Ecto neural progenitor cell (in vitro differentiated cells): ENCODE data around the gene KCND2.
"Not testable (repeated sequence)": the region's sequence is repeated elsewhere in the genome, so short reads cannot be mapped to it uniquely, and the experiment has no call there.

Experiments
- DNase-seq: peaks from one replicate; pipeline ENCODE4 v3.0.0-alpha.2; 2018; ENCODE audit warnings: low spot score

Gene KCND2

DNA sequence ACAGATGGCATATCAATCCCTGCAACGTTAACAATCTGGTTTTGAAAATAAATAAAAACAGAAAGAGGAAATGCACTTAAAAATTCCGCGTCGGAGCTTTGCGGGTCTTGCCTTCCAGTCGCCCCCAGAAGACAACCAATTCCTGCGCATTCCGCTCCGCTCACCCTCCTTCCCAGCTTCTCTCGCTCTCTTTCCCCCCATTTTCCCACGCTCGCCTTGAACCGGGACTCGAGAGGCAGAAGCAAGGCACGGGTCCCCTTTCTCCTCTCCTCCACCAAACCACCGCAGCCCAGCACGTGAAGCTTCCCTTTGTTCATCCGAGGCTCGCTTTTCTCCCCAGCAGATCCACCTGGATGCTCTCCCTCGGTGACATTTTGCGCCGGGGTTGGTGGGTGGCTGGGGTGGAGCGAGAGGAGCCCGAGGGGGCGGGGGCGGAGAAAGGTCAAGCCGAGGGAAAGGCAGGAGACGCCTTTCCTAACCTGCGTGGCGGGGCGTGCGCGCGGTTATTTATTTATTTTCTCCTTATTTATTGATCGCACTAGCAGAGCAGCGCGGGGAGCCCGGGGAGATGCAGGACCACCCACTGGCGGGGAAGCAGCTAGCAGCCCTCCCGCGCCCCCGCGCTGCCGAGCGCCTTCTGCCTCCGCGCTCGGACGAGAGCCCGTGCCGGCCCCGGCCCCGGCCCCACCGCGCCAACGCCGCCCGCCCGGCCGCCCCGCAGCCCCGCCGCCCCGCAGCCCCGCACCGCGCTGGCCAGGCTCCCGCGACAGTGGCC is at the start of gene KCND2:
KCND2 (plus strand) TSS at position 475 of the 775 bp plus-strand sequence.
- DNase-seq, result peak; percentile 64

GRCh38 chr7:120226188-120226587 is 46.8 kb upstream of the KCND2 start:
- DNase-seq, result no peak

DNA sequence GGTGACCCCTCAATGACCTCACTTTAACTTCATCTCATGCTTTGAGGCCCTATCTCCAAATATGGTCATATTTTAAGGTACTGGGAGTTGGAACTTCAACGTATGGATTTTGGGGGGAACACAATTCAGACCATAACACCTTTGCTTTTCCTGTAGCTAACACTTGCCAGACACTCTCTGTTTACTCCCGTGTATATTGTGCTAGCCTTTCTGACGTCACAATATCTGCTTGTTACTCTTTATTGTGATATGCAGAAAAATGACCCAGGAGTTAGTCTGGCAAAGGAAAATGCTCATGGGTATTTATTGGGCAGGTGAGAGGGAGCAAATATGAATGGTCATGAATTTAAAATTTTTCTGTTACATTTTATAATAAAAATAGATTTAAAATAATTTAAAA is 45.7 kb upstream of the KCND2 start:
- no peak for DNase-seq

GRCh38 chr7:120229084-120229483 is 43.9 kb upstream of the KCND2 start:
- DNase-seq, result no peak

DNA sequence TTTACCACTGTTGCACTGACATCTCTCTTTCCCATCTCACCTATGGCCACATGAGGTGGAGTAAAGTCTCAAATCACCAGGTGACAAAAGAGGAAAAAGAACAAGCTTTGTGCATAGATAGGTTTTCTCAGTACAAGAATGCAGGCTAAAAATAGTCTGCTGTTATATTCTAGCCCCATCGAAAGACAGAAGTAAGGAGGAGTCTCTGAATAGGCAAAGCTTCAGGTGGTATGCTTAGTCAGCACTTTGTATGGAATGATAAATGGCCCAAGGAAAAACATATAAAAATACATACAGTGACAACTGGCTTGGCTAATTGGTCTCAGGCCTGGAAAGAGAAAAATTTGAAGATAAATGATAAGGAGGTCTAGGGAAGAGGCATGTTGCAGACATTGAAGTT is 39.6 kb upstream of the KCND2 start:
- DNase-seq, result no peak

GRCh38 chr7:120240350-120240749 is 32.6 kb upstream of the KCND2 start:
- not testable (repeated sequence) for DNase-seq

GRCh38 chr7:120241973-120242372 is 31.0 kb upstream of the KCND2 start:
- DNase-seq, result no peak

- DNase-seq, result no peak
Measured at GRCh38 chr7:120254845-120255244, 18.1 kb upstream of the KCND2 start.

DNA sequence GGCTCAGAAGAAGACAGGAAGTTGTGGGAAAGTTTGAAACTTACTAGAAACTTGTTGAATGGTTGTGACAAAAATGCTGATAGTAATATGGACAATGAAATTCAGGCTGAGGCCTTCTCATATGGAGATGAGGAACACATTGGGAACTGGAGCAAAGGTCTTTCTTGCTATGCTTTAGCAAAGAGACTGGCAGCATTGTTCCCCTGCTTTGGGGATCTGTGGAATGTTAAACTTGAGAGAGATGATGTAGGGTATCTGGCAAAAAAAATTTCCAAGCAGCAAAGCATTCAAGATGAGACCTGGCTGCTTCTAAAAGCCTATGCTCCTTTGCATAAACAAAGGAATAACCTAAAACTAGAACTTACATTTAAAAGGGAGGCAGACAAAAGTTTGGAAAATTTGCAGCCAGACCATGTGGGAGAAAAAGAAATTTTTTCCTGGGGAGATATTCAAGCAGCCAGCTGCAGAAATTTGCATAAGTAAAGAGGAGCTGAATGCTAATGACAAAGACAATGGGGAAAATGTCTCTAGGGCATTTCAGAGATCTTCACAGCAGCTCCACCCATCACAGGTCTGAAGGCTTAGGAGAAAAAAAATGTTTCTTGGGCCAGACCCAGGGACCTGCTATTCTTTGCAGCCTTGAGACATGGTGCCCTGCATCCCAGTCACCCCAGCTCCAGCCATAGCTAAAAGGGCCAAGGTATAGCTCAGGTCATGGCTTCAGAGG is 16.5 kb upstream of the KCND2 start:
- DNase-seq, result no peak

DNA sequence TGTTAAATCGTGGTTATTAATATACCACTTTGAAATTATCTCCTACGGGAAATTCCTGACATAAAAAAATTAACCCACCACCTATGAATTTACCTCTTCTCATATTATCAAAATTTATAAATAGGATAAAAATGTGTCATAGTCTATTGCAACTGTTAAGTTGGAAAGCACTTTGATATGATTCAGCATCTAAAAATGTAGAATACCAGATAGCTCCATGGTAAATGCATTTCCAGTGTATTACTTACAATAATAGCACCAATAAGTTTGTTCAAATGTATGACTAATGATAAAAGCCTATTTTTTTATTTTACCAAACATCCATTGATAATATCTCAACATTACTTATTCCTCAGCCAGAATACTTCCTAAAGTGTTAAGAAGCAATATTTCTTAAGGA is 13.6 kb upstream of the KCND2 start:
- DNase-seq, result no peak

DNA sequence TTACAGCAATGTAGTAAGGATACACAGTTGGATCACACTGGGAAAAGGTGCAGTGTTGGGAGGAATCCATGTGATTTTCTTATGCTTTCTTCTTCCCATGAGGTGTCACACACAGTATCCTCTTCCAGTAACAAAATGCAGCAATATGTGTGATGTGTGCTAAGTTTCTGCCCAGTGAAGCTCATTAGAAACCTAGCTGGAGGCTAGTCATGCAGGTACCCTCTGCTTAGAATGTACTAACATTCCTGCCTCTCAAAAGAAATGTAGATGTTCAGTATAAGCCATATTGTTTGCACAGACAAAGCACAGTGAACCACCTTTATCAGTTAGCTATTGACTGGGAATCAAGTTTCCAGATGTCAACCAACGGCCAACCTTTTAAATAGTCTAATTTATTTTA is 12.9 kb upstream of the KCND2 start:
- no peak for DNase-seq

DNA sequence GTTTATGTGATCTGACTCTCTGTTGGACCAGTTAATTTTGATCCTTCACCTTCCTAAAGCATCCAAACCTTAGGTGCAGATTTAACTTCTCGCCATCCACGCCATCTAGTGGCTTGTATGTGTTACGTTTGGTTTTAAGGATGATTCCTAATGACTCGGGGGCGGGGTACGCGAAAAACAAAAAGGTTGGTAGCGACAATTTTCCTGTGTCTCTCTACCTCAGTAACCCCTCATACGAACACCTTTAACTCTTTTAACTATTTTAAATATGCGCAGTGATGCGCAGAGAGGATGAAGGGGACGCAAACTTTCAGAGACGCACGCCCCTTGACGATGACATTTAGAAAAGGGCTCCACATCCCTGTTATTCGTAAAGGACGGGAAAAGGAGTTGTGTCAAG is 714 bp upstream of the KCND2 start:
- DNase-seq, result peak; percentile 50

GRCh38 chr7:120273476-120273975 is 551 bp downstream of the KCND2 start:
- DNase-seq, result peak; percentile 66

GRCh38 chr7:120274482-120274881 is 1.5 kb downstream of the KCND2 start:
- DNase-seq, result no peak

DNA sequence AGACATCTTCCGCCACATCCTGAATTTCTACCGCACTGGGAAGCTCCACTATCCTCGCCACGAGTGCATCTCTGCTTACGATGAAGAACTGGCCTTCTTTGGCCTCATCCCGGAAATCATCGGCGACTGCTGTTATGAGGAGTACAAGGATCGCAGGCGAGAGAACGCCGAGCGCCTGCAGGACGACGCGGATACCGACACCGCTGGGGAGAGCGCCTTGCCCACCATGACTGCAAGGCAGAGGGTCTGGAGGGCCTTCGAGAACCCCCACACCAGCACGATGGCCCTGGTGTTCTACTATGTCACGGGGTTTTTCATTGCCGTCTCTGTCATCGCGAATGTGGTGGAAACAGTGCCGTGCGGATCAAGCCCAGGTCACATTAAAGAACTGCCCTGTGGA is 1.9 kb downstream of the KCND2 start:
- DNase-seq, result no peak

DNA sequence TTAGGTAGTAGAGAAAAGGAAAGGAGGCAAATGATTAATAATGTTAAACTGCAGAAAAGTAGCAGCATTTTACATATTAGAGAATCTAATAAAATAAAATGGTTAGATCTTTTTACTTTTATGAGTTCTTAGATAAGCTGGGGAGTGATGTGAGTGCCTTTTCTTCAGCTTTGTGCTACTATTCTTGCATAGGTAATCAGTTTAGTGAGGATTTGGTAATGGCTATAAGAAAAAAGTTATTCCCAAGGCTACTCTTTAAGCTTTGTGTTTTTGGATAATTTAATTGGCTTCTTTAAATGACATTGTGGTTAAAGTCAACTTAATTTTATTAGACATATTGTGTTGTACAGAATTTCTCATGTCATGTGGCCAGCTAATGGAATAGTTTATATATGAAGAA is 3.7 kb downstream of the KCND2 start:
- DNase-seq, result no peak

GRCh38 chr7:120278773-120279172 is 5.8 kb downstream of the KCND2 start:
- DNase-seq, result no peak

DNA sequence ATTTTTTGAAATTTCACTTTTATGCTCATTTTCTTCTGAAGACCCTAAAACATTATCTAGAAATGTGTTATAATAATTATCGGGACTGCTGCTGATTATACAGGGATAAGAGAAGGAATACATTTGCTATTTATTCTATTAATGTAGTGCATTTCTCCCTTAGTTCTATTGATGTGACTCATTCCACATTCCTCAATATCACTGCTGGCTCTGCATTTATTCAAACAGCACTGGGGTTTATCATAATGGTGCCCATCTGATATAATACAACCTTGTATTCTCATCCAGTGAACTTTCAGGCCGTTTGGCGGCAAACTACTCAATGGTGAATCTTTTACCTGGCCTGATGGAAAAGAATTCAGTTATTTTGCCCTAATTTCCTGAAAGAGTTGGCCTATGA is 7.8 kb downstream of the KCND2 start:
- DNase-seq, result no peak

- no peak for DNase-seq
Measured at GRCh38 chr7:120293027-120293426, 20.1 kb downstream of the KCND2 start.

GRCh38 chr7:120302190-120302589 is 29.2 kb downstream of the KCND2 start:
- no peak for DNase-seq

DNA sequence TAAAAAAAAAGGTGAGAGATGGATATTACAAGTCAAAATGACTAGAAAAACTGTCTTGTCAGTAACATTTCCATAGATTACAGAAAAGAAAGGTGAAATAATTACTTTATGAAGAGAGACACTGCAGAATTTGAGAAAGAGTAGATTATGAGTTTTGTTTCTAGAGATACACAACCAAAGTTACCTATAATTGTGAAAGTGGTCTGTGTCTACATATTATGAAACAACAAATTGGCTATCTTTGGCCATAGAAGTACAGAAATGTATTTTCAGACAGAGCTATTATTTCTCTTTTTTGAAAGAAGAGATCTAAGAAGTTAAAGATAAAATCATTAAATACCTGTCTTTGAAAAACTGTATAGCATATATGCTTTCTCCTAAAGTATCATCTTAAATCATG is 30.1 kb downstream of the KCND2 start:
- DNase-seq, result no peak

GRCh38 chr7:120304674-120305073 is 31.7 kb downstream of the KCND2 start:
- DNase-seq, result no peak

- DNase-seq, result no peak
Measured at GRCh38 chr7:120307991-120308545, 35.1 kb downstream of the KCND2 start.
